Smooth muscle cell (in vitro differentiated cells): ENCODE data around the gene POU2AF2. TPM values are rescaled to one million over a fixed set of nuclear protein-coding genes. Genes with fewer than 3 reads are reported as not detected.

Source experiments
- DNase-seq: peaks from one replicate; lab custom pipeline; 2025; ENCODE audit not compliant: unreplicated experiment; lab: John Stamatoyannopoulos, UW
- H2AFZ ChIP-seq: fragments of 200-600 bp; sonication (generic); 2 replicates; pipeline ENCODE4 v1.6.0; 2016; ENCODE audit warnings: antibody characterized with exemption, low read depth, mild to moderate bottlenecking
- H3F3A ChIP-seq: fragments of 200-600 bp; sonication (generic); 2 replicates; pipeline ENCODE4 v1.6.0; 2017; ENCODE audit warnings: antibody characterized with exemption, low read depth
- H3K27ac ChIP-seq: fragments of 200-600 bp; sonication (generic); 2 replicates; pipeline ENCODE4 v1.5.1; 2016; ENCODE audit warnings: low read depth, mild to moderate bottlenecking
- H3K27me3 ChIP-seq: fragments of 200-600 bp; sonication (generic); 2 replicates; pipeline ENCODE4 v1.6.1; 2016; ENCODE audit warnings: low read depth, mild to moderate bottlenecking
- H3K36me3 ChIP-seq: fragments of 200-600 bp; sonication (generic); 2 replicates; pipeline ENCODE4 v1.5.1; 2016; ENCODE audit warnings: low read depth
- H3K4me1 ChIP-seq: fragments of 200-600 bp; sonication (generic); 2 replicates; pipeline ENCODE4 v1.5.1; 2016; ENCODE audit warnings: low read depth
- H3K4me2 ChIP-seq: fragments of 200-600 bp; sonication (generic); 2 replicates; pipeline ENCODE4 v1.6.0; 2016; ENCODE audit warnings: mild to moderate bottlenecking
- H3K4me3 ChIP-seq: fragments of 200-600 bp; sonication (generic); 2 replicates; pipeline ENCODE4 v1.5.1; 2016; ENCODE audit warnings: mild to moderate bottlenecking
- H3K79me2 ChIP-seq: fragments of 200-600 bp; sonication (generic); 2 replicates; pipeline ENCODE4 v1.6.0; 2016; ENCODE audit warnings: low read depth, mild to moderate bottlenecking
- H3K9ac ChIP-seq: fragments of 200-600 bp; sonication (generic); 2 replicates; pipeline ENCODE4 v1.6.0; 2016; ENCODE audit warnings: low read depth
- H3K9me3 ChIP-seq: fragments of 200-600 bp; sonication (generic); replicated peaks from 2 replicates; pipeline ENCODE4 v1.5.1; 2016; ENCODE audit warnings: low read depth
- H4K20me1 ChIP-seq: fragments of 200-600 bp; sonication (generic); 2 replicates; pipeline ENCODE4 v1.6.0; 2016; ENCODE audit warnings: low read depth
- WGBS: methylation state at CpG from one replicate; pipeline ENCODE4 v1.1.7; 2016; ENCODE audit warnings: low lambda C conversion rate; 5-methylcytosine and 5-hydroxymethylcytosine counted together
- polyA plus RNA-seq: library from polyadenylated mRNA; unstranded; fragments of >200 nt; fragmentation: Nextera tagmentation; extraction: Ambion mirVana; gene quantifications from 2 replicates; pipeline ENCODE4 v1.2.1, GENCODE V29; 2016
- total RNA-seq: library from RNA; depleted of rRNA; stranded (reverse); fragments of >200 nt; gene quantifications from 2 replicates; pipeline ENCODE4 v1.2.3, GENCODE V29; 2014
- TF ChIP-seq, protein P1 (sequence below): fragments of 200-600 bp; sonication (generic); IDR thresholded peaks from 2 replicates; pipeline ENCODE4 v1.5.1; 2017; ENCODE audit warnings: borderline replicate concordance, mild to moderate bottlenecking, antibody characterized with exemption; ENCODE audit not compliant: insufficient read depth, poor library complexity, severe bottlenecking

The POU2AF2 gene, protein sequence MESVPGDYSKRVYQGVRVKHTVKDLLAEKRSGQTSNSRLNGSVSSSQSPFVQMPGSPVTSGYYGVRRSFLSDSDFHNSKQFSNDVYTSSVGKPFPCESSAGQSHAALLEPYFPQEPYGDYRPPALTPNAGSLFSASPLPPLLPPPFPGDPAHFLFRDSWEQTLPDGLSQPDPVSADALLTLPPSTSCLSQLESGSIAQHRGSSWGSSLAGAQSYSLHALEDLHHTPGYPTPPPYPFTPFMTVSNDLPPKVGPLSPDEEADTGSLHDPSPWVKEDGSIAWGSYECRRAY
- total RNA-seq (not detected in 2 replicates), polyA plus RNA-seq (0.39 TPM in 1 of 2 replicates, not detected in the other)

DNA sequence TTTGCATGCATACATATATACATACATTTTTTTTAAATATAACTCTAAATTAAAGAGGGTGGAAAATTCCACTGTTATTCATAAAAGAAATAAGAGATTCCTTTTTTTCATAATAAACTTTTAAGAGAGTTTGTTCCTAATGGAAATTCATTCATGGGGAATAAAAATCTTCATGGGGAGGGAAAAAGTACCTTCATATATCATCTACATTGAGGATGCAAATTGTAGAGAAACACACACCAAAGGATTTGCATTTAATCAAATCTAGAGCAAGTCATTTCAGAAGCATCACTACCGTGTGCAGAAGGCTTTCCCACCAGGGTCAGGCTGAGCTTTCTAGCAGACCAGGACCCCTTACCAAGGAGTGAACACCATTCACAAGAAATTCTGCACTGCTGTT, at the start of gene POU2AF2:
Gene POU2AF2, plus strand, starts transcription at position 301 of the 400 bp plus-strand sequence. CDS start 129 bp downstream, outside the sequence.
- H3K27ac ChIP-seq, result no peak within 1 kb of the TSS
- TF ChIP-seq, protein P1, sequence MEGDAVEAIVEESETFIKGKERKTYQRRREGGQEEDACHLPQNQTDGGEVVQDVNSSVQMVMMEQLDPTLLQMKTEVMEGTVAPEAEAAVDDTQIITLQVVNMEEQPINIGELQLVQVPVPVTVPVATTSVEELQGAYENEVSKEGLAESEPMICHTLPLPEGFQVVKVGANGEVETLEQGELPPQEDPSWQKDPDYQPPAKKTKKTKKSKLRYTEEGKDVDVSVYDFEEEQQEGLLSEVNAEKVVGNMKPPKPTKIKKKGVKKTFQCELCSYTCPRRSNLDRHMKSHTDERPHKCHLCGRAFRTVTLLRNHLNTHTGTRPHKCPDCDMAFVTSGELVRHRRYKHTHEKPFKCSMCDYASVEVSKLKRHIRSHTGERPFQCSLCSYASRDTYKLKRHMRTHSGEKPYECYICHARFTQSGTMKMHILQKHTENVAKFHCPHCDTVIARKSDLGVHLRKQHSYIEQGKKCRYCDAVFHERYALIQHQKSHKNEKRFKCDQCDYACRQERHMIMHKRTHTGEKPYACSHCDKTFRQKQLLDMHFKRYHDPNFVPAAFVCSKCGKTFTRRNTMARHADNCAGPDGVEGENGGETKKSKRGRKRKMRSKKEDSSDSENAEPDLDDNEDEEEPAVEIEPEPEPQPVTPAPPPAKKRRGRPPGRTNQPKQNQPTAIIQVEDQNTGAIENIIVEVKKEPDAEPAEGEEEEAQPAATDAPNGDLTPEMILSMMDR, result no peak
- H3K79me2 ChIP-seq, result no peaks in the 10 kb centered on the region
- H3K36me3 ChIP-seq, result no peaks in the 10 kb centered on the region
- H3K27me3 ChIP-seq, result peaks cover 65% of the 10 kb centered on the region
- no peaks in the 10 kb centered on the region for H3K9me3 ChIP-seq
- 86% methylated on average over 1 of the region's 1 CpG for WGBS
- H3K9ac ChIP-seq, result no peak within 1 kb of the TSS
- no peak within 1 kb of the TSS for H3K4me2 ChIP-seq
- no peaks in the 10 kb centered on the region for H3F3A ChIP-seq
- no peak within 1 kb of the TSS for H3K4me3 ChIP-seq
- H2AFZ ChIP-seq, result no peak within 1 kb of the TSS
- H3K4me1 ChIP-seq, result no peaks in the 10 kb centered on the region
- no peaks in the 10 kb centered on the region for H4K20me1 ChIP-seq
- DNase-seq, result no peak

DNA sequence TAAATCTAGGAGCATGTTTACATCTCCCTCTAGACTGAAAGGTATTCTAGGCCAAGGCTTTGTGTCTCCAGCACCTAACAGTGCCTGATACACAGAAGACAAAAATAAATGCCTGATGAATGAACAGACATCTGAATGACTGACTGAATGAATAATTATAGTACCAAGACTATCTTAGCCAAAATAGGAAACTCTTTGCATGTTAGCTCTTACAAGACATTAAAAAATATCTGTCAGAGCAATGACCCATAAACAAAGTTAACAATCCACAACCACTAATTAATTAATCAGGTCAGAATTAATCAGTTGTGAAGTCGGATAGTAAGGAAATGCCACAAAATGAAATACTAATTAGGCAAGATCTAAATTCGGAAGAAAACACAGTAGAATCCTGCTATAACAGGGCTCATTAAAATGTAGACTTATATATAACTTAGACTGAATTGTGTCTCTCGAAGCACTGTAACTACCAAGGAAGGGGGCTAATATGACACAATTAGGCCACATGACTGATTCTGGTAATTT, 45.5 kb upstream of the POU2AF2 start:
- no peak overlapping the region for H2AFZ ChIP-seq
- no peaks in the 10 kb centered on the region for H3K4me1 ChIP-seq
- H3K9ac ChIP-seq, result no peak overlapping the region
- H3K27me3 ChIP-seq, result no peaks in the 10 kb centered on the region
- no peaks in the 10 kb centered on the region for H4K20me1 ChIP-seq
- H3K9me3 ChIP-seq, result no peaks in the 10 kb centered on the region
- H3F3A ChIP-seq, result no peaks in the 10 kb centered on the region
- H3K27ac ChIP-seq, result no peak overlapping the region
- no peaks in the 10 kb centered on the region for H3K36me3 ChIP-seq
- WGBS, result 63% methylated on average over 3 of the region's 3 CpGs
- H3K4me3 ChIP-seq, result no peak overlapping the region
- TF ChIP-seq, protein P1, result no peak
- no peak for DNase-seq
- H3K4me2 ChIP-seq, result no peak overlapping the region
- H3K79me2 ChIP-seq, result no peaks in the 10 kb centered on the region

DNA sequence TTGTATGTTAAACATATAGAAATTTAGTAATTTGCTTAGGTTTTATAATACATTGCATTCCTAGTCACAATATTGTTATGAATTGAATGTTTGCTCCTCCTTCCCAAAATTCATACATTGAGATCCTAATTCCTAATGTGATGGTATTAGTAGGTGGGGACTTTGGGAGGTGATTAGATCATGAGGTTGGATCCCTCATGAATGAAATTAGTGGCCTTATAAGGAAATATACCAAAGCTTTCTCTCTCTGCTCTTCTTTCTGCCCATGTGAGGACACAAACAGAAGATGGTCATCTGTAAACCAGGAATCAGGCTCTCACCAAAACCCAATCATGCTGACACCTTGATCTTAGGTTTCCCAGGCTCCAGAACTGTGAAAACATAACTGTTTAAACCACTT, 41.3 kb upstream of the POU2AF2 start:
- Histone ChIP-seq H4K20me1 (no peaks in the 10 kb centered on the region), H3K79me2 (no peaks in the 10 kb centered on the region), H3K4me1 (no peaks in the 10 kb centered on the region), H3K27me3 (no peaks in the 10 kb centered on the region), H3K27ac (no peak overlapping the region), H3K9me3 (no peaks in the 10 kb centered on the region), H3K36me3 (no peaks in the 10 kb centered on the region), H3F3A (no peaks in the 10 kb centered on the region), H2AFZ (no peak overlapping the region), H3K4me2 (no peak overlapping the region), H3K4me3 (no peak overlapping the region), H3K9ac (no peak overlapping the region)
- DNase-seq, result no peak
- TF ChIP-seq, protein P1, result no peak
